PFSK-1 (cell line): ENCODE measurements around the gene DCXR.

Experiments
- FOXP2 ChIP-seq: optimal IDR thresholded peaks from 2 replicates; pipeline ENCODE3; 2011; ENCODE audit warnings: borderline replicate concordance, control low read depth, inconsistent platforms; ENCODE audit not compliant: insufficient read depth; ENCODE audit errors: extremely low read length, extremely low read depth
- POLR2AphosphoS5 ChIP-seq: IDR thresholded peaks from 2 replicates; pipeline ENCODE4 v1.6.1; 2012; ENCODE audit warnings: low read depth, mild to moderate bottlenecking, control low read depth, low read length, moderate library complexity
- SIN3A ChIP-seq: IDR thresholded peaks from 2 replicates; pipeline ENCODE4 v1.6.1; 2012; ENCODE audit warnings: mild to moderate bottlenecking, low read length, moderate library complexity, borderline replicate concordance; ENCODE audit not compliant: insufficient read depth
- TAF1 ChIP-seq: IDR thresholded peaks from 2 replicates; pipeline ENCODE4 v1.6.1; 2012; ENCODE audit warnings: low read length, control low read depth, borderline replicate concordance; ENCODE audit not compliant: insufficient read depth
- TF ChIP-seq, protein P1 (sequence below), 2 experiments: IDR thresholded peaks; 2 replicates each; pipeline versions ENCODE4 v1.6.1 to v1.8.0; 2011 to 2012; ENCODE audit warnings: low read depth in 2 of 2, low read length in 2 of 2, control low read depth in 1 of 2, inconsistent platforms in 1 of 2, mild to moderate bottlenecking in 1 of 2, moderate library complexity in 1 of 2; ENCODE audit not compliant: insufficient read depth in 1 of 2

The DCXR gene

DNA sequence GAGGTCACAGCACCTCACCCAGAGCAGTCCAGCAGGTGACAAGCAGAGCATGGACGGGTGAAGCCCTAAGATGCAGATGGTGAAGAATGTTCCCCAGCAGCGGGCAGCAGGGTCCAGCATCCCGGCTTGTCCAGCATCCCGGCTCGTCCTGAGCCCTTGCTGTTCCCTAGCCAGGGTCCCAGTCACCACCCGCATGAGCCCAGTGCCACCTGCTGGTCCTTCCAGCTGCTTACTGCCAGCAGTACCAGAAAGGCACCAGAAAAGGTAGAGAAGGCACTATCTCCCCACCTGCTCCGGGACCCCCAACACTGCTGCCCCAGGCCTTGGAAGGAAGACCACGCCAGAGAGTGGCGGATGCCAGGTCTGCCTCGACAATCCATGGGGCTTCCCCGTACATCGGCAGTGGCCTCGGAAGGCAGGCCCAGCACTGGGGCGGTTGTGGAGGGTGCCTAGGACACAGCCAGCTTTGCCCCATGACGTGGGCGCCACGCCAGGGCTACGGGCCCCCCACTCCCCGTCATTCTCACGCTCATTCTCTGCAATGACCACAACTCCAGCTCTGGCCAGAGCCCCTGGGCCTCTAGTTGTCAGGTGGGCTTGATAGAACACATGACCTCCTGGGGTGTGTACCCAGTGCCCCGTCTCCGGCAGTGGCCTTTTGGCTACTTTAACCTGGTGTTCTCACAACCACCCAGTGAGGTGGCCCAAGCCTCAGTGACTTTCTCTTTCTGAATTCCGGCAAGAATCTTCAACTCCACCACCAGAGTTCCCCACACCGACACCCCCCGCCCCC is 16.2 kb downstream of the DCXR start:
- no peak for TF ChIP-seq SIN3A
- TF ChIP-seq, protein P1, sequence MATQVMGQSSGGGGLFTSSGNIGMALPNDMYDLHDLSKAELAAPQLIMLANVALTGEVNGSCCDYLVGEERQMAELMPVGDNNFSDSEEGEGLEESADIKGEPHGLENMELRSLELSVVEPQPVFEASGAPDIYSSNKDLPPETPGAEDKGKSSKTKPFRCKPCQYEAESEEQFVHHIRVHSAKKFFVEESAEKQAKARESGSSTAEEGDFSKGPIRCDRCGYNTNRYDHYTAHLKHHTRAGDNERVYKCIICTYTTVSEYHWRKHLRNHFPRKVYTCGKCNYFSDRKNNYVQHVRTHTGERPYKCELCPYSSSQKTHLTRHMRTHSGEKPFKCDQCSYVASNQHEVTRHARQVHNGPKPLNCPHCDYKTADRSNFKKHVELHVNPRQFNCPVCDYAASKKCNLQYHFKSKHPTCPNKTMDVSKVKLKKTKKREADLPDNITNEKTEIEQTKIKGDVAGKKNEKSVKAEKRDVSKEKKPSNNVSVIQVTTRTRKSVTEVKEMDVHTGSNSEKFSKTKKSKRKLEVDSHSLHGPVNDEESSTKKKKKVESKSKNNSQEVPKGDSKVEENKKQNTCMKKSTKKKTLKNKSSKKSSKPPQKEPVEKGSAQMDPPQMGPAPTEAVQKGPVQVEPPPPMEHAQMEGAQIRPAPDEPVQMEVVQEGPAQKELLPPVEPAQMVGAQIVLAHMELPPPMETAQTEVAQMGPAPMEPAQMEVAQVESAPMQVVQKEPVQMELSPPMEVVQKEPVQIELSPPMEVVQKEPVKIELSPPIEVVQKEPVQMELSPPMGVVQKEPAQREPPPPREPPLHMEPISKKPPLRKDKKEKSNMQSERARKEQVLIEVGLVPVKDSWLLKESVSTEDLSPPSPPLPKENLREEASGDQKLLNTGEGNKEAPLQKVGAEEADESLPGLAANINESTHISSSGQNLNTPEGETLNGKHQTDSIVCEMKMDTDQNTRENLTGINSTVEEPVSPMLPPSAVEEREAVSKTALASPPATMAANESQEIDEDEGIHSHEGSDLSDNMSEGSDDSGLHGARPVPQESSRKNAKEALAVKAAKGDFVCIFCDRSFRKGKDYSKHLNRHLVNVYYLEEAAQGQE (IDR thresholded peaks at IDR 0.05; ENCODE audit: insufficient read depth in 1 of 2, low read depth in 2 of 2, low read length in 2 of 2): no peak
- no peak for TF ChIP-seq POLR2AphosphoS5
- no peak for TF ChIP-seq FOXP2
- TF ChIP-seq TAF1: no peak

GRCh38 chr17:82020572-82021106 is 16.9 kb downstream of the DCXR start:
- TF ChIP-seq SIN3A (no peak), FOXP2 (no peak), TAF1 (no peak), POLR2AphosphoS5 (no peak)
- TF ChIP-seq, protein P1 (IDR thresholded peaks at IDR 0.05; ENCODE audit: insufficient read depth in 1 of 2, low read depth in 2 of 2, low read length in 2 of 2): no peak

- TF ChIP-seq, protein P1 (IDR thresholded peaks at IDR 0.05; ENCODE audit: insufficient read depth in 1 of 2, low read depth in 2 of 2, low read length in 2 of 2): no peak
- no peak; the same call in 1 of the 2 replicates for TF ChIP-seq POLR2AphosphoS5
- no peak for TF ChIP-seq TAF1
- TF ChIP-seq FOXP2: peak; percentile 22
Measured at GRCh38 chr17:82019690-82020571, 17.6 kb downstream of the DCXR start.

DNA sequence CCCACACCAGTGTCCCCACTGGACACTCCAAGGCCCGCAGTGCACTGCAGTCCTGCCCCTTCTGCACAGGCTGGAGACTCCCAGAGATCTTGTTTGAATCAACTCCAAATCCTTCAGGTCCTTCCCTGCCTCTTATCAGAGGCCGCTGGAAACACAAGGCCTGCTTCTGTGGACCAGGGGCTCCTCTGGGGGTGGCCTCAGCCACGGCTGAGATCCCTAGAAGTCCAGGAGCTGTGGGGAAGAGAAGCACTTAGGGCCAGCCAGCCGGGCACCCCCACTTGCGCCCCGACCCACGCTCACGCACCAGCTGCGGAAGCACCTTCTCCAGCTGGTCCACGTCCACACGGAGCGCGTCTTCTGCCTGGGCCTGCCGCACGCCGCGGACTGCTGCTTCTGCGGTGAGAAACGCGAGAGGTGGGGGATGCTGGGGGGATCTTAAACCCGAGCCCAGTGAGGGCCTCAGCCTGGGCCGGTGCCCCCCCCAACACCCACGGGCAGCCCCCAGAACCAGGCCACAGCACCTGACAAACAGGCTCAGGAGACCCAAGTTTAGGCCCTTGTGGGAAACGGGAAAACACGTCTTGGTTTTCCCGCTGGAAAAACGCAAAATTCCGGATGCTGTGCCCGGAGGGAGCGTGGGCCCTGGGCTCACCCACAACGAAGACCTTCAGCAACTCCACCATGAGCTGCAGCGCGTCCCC is 18.4 kb downstream of the DCXR start:
- no peak for TF ChIP-seq TAF1
- TF ChIP-seq, protein P1 (IDR thresholded peaks at IDR 0.05; ENCODE audit: insufficient read depth in 1 of 2, low read depth in 2 of 2, low read length in 2 of 2): no peak
- TF ChIP-seq SIN3A: no peak
- no peak for TF ChIP-seq FOXP2
- no peak for TF ChIP-seq POLR2AphosphoS5
